Fibroblast of skin of abdomen (primary cell): Measurements from ENCODE around the gene AXIN2.

Experiments
- DNase-seq: peaks from one replicate; pipeline ENCODE4 v3.0.0-alpha.2; 2013

Gene AXIN2

GRCh38 chr17:65554553-65555223, 6.8 kb downstream of the AXIN2 start:
- peak; percentile 73 for DNase-seq

GRCh38 chr17:65553646-65554552, 7.5 kb downstream of the AXIN2 start:
- DNase-seq, result peak; percentile 75

- DNase-seq, result peak; percentile 95
Observed at GRCh38 chr17:65553009-65553645, 8.3 kb downstream of the AXIN2 start.

- peak; percentile 23 for DNase-seq
Observed at GRCh38 chr17:65552214-65552613, 9.2 kb downstream of the AXIN2 start.

GRCh38 chr17:65551267-65552040, 10.0 kb downstream of the AXIN2 start:
- no peak for DNase-seq

GRCh38 chr17:65550758-65551157, 10.7 kb downstream of the AXIN2 start:
- no peak for DNase-seq

- DNase-seq, result no peak
Observed at GRCh38 chr17:65550075-65550662, 11.3 kb downstream of the AXIN2 start.

- no peak for DNase-seq
Observed at GRCh38 chr17:65548269-65548969, 13.0 kb downstream of the AXIN2 start.

- DNase-seq, result peak; percentile 34
Observed at GRCh38 chr17:65547253-65547670, 14.2 kb downstream of the AXIN2 start.

- no peak for DNase-seq
Observed at GRCh38 chr17:65546579-65546978, 14.9 kb downstream of the AXIN2 start.

- DNase-seq, result no peak
Observed at GRCh38 chr17:65545705-65546523, 15.5 kb downstream of the AXIN2 start.

- DNase-seq, result no peak
Observed at GRCh38 chr17:65544672-65545071, 16.8 kb downstream of the AXIN2 start.

- no peak for DNase-seq
Observed at GRCh38 chr17:65542610-65543009, 18.8 kb downstream of the AXIN2 start.

GRCh38 chr17:65542067-65542466, 19.4 kb downstream of the AXIN2 start:
- no peak for DNase-seq

- no peak for DNase-seq
Observed at GRCh38 chr17:65541453-65541852, 20.0 kb downstream of the AXIN2 start.

GRCh38 chr17:65539630-65540266, 21.7 kb downstream of the AXIN2 start:
- no peak for DNase-seq

- DNase-seq, result no peak
Observed at GRCh38 chr17:65538675-65539529, 22.5 kb downstream of the AXIN2 start.

GRCh38 chr17:65537845-65538674, 23.4 kb downstream of the AXIN2 start:
- no peak for DNase-seq
